Left ventricle myocardium inferior (tissue), 1 donor: ENCODE data around the gene ESRRG. TPM values are rescaled to one million over a fixed set of nuclear protein-coding genes. Genes with fewer than 3 reads are reported as not detected.

Source experiments
- DNase-seq: peaks from one replicate; pipeline ENCODE4 v3.0.0-alpha.2; 2020
- H3K27ac ChIP-seq: fragments of 200-600 bp; replicated peaks from 2 replicates; pipeline ENCODE4 v1.8.0; 2021
- H3K27me3 ChIP-seq: fragments of 200-600 bp; 2 replicates; pipeline ENCODE4 v1.8.0; 2021; ENCODE audit warnings: low read depth
- H3K36me3 ChIP-seq: fragments of 200-600 bp; 2 replicates; pipeline ENCODE4 v1.8.0; 2021
- H3K4me1 ChIP-seq: fragments of 200-600 bp; 2 replicates; pipeline ENCODE4 v1.8.0; 2021
- H3K4me3 ChIP-seq: fragments of 200-600 bp; 2 replicates; pipeline ENCODE4 v1.8.0; 2021; ENCODE audit warnings: mild to moderate bottlenecking, moderate library complexity
- H3K9me3 ChIP-seq: fragments of 200-600 bp; replicated peaks from 2 replicates; pipeline ENCODE4 v1.8.0; 2021
- intact Hi-C: fragments of 100-400 bp; cut with micrococcal nuclease; formaldehyde crosslinking; loops from one replicate; pipeline ENCODE4 v1.11.0; 2022
- total RNA-seq: library from RNA; stranded (reverse); fragmentation: NEBNext Ultra II Directional; extraction: Animal tissue kit (Norgen Biotek cat#: 25700); gene quantifications from one replicate; pipeline ENCODE4 v1.2.1, GENCODE V29; 2021
- TF ChIP-seq, protein P1 (sequence below): fragments of 200-600 bp; IDR thresholded peaks from 2 replicates; pipeline ENCODE4 v1.8.0; 2021; ENCODE audit warnings: antibody characterized with exemption, mild to moderate bottlenecking, borderline replicate concordance
- donor health status: DM: no; HTN: yes; CAD: no; lungs with severe emphysema.

Gene ESRRG
- total RNA-seq, 1 donor from 2014 or later, result 58.5 TPM

DNA sequence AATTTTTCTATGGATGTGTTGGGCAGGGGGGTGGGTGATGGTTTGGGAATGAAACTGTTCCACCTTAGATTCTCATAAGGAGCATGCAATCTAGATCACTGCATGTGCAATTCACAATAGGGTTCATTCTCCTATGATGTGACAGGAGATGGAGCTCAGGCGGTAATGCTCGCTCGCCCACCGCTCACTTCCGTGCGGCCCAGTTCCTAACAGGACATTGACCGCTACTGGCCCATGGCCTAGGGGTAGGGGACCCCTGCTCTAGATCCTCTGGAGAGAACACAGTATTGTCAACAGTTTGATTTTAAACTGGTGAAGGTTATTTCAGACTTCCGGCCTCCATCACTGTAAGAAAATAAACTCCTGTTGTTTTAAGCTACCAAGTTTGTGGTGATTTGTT is 245.0 kb downstream of the ESRRG start:
- no peaks in the 10 kb centered on the region for H3K4me1 ChIP-seq
- intact Hi-C loops, result no loop called here
- no peaks in the 10 kb centered on the region for H3K27me3 ChIP-seq
- H3K9me3 ChIP-seq, result no peaks in the 10 kb centered on the region
- no peak overlapping the region for H3K27ac ChIP-seq
- TF ChIP-seq, protein P1, sequence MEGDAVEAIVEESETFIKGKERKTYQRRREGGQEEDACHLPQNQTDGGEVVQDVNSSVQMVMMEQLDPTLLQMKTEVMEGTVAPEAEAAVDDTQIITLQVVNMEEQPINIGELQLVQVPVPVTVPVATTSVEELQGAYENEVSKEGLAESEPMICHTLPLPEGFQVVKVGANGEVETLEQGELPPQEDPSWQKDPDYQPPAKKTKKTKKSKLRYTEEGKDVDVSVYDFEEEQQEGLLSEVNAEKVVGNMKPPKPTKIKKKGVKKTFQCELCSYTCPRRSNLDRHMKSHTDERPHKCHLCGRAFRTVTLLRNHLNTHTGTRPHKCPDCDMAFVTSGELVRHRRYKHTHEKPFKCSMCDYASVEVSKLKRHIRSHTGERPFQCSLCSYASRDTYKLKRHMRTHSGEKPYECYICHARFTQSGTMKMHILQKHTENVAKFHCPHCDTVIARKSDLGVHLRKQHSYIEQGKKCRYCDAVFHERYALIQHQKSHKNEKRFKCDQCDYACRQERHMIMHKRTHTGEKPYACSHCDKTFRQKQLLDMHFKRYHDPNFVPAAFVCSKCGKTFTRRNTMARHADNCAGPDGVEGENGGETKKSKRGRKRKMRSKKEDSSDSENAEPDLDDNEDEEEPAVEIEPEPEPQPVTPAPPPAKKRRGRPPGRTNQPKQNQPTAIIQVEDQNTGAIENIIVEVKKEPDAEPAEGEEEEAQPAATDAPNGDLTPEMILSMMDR, result no peak
- H3K36me3 ChIP-seq, result no peaks in the 10 kb centered on the region
- H3K4me3 ChIP-seq, result no peak overlapping the region
- no peak for DNase-seq

DNA sequence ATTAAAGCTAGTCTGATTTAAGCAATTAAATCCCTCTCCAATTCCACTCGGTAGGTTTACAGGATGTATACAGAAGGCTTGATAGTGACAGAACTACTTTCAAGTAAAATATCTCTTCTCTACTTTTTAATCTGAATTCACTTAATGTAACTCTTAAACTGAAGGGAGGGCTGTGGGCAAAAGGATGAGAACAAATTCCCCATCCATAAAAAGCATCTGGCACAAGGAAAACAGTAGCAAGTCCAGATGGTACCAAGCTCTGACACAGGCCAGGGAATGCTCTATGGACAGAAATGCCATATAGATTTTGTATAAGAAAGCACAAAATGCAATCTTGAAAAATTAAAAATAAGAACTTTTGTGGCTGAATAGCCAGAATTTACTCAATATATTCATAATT is 246.9 kb downstream of the ESRRG start:
- no peak for DNase-seq
- TF ChIP-seq, protein P1, result no peak
- no peak overlapping the region for H3K27ac ChIP-seq
- H3K36me3 ChIP-seq, result no peaks in the 10 kb centered on the region
- no peaks in the 10 kb centered on the region for H3K27me3 ChIP-seq
- H3K9me3 ChIP-seq, result no peaks in the 10 kb centered on the region
- no peak overlapping the region for H3K4me3 ChIP-seq
- H3K4me1 ChIP-seq, result no peaks in the 10 kb centered on the region
- intact Hi-C loops, result no loop called here

DNA sequence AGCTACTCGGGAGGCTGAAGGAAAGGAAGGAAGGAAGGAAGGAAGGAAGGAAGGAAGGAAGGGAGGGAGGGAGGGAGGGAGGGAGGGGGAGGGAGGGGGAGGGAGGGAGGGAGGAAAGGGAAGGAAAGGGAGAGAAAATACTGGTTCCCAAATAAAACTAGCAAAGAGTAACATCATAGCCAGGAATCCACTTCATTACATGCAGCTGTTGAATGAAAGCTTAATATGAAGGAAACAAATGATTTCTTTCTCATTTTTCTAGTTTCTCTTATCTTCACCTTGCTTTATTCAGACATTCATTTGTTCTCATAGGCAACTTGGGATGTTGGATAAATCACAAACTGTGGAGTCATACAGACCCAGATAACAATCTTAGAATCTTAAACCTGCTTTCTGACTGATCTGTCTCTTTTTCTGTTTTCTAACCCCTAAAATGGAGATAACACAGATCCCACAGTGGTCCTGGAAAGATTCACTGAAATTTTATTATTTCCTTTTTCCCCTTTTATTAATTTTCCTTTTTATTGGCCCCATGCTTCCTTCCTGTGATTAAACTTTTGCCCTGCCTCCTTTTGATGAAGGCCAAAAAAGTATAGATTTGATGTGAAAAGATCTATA is 247.5 kb downstream of the ESRRG start:
- H3K27ac ChIP-seq, result no peak overlapping the region
- TF ChIP-seq, protein P1, result no peak
- no peaks in the 10 kb centered on the region for H3K4me1 ChIP-seq
- intact Hi-C loops, result no loop called here
- no peaks in the 10 kb centered on the region for H3K9me3 ChIP-seq
- no peaks in the 10 kb centered on the region for H3K27me3 ChIP-seq
- DNase-seq, result no peak
- H3K36me3 ChIP-seq, result no peaks in the 10 kb centered on the region
- H3K4me3 ChIP-seq, result no peak overlapping the region

DNA sequence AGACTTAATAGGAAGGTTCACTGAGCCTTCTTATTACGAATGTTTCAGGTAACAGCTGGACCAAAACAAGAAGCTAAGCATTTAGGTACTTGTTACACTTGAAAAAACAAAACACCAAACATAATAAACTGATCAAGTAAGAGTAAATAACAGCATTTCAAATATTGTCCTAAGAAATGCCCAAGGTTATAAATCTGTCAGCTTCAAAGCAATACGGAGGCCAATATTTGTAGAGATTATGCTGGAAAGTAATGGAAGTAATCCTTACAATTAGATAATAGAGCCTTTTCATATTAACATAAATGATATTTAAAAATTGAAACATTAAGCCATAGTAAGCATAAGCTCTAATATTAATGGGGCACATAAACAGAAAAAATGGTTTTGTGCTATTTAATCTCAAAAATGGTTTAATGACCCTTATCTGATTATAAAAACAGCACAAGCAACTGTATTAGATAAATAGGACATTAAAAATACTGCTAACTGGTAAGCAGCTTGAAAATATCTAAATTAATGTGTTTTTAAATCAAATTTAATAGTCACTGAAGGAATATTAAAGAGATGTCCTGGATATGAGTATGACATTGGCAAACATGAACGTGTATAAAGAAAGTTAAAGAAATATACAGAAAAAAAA is 256.9 kb downstream of the ESRRG start:
- Histone ChIP-seq H3K27ac (no peak overlapping the region), H3K27me3 (no peaks in the 10 kb centered on the region)
- DNase-seq, result no peak

DNA sequence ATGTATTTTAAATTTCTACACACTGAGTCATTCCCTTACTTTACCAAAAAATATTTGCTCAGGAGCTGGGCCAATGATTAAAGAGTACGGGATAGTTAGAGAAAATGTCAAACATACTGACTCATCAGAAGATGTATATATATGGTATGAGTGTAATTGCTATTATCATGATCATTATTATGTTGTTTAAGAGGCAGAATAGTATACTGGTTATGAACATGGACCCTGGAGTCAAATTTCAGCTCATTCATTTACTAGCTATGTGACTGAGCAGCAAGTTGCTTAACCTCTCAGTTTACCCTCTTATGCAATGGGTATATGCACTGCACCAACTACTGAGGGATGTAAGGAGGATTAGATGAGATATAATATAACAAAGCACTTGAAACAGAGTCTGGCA is 258.7 kb downstream of the ESRRG start:
- Histone ChIP-seq H3K4me3 (no peak overlapping the region), H3K27me3 (no peaks in the 10 kb centered on the region), H3K9me3 (no peaks in the 10 kb centered on the region), H3K36me3 (no peaks in the 10 kb centered on the region), H3K4me1 (no peaks in the 10 kb centered on the region), H3K27ac (no peak overlapping the region)
- intact Hi-C loops, result no loop called here
- no peak for DNase-seq
- TF ChIP-seq, protein P1, result no peak

More for the DNA sequence above, 256.9 kb downstream of the ESRRG start:
- no peaks in the 10 kb centered on the region for H3K36me3 ChIP-seq
- H3K9me3 ChIP-seq, result no peaks in the 10 kb centered on the region
- TF ChIP-seq, protein P1, result no peak
- intact Hi-C loops, result no loop called here
- H3K4me3 ChIP-seq, result no peak overlapping the region
- H3K4me1 ChIP-seq, result no peaks in the 10 kb centered on the region
